Measurements from ENCODE around the gene BPIFB2.

DNA sequence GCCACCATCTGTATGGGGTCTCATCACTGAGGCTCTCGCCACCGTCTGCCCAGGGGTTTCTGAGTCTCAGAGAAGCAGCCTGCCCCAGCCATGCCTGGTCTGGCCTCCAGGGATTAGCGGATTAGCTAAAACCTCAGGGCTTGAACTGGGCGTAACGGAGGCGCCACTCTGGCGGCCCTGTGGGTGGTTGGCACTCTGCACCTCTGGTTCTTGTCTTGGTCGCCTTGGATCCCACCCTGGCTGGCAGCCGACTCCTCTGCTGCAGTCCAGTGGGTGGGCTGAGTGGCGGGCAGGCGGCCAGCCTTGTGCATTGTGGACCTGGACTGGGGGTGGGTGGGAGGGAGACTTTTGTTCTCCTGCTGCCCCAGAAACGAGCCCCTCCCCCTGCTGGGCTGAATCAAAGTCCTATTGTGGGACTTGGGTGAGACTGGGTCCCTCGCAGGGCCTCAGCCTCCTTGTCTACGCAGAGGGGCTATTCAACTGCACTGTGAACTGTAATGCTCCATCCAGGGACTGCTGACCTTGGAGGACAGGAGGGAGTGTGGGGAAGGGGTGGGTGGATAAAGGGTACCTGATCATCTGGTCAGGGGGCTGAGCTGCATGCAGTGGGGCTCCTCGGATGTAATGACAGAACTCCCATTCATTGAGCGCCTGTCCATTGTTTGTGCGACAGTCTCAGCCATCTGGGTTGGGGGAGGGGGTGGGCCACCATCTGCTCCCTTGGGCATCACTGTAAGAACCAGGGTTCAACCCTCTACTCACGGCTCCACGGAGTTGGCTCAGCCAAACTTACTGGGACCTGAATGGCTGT, 27.2 kb upstream of the BPIFB2 start:
- no peak for TF ChIP-seq EZH2 (IDR thresholded peaks at IDR 0.05; ENCODE audit: insufficient read depth, low read length)
- TF ChIP-seq, protein P1, sequence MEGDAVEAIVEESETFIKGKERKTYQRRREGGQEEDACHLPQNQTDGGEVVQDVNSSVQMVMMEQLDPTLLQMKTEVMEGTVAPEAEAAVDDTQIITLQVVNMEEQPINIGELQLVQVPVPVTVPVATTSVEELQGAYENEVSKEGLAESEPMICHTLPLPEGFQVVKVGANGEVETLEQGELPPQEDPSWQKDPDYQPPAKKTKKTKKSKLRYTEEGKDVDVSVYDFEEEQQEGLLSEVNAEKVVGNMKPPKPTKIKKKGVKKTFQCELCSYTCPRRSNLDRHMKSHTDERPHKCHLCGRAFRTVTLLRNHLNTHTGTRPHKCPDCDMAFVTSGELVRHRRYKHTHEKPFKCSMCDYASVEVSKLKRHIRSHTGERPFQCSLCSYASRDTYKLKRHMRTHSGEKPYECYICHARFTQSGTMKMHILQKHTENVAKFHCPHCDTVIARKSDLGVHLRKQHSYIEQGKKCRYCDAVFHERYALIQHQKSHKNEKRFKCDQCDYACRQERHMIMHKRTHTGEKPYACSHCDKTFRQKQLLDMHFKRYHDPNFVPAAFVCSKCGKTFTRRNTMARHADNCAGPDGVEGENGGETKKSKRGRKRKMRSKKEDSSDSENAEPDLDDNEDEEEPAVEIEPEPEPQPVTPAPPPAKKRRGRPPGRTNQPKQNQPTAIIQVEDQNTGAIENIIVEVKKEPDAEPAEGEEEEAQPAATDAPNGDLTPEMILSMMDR (IDR thresholded peaks at IDR 0.05; ENCODE audit: insufficient read depth, low read depth, low read length), result no peak

Data from astrocyte (in vitro differentiated cells and primary cell).